Stomach (tissue), 4 donors: ENCODE data around the gene KRTAP12-2.

Experiments
- CTCF ChIP-seq, 7 experiments: fragments of 450-650 bp in 4 of 7; fragments of 200-600 bp in 3 of 7; sonication (generic) in 3 of 7; IDR thresholded peaks; one replicate each; pipeline ENCODE4 v1.5.1; 2016 to 2019; ENCODE audit warnings: antibody characterized with exemption in 7 of 7, control low read depth in 2 of 7, mild to moderate bottlenecking in 1 of 7
- POLR2A ChIP-seq, 4 donors: fragments of 450-650 bp; IDR thresholded peaks; one replicate each; pipeline ENCODE4 v1.6.1; 2016; ENCODE audit warnings: antibody characterized with exemption in 4 of 4, control low read depth in 2 of 4, mild to moderate bottlenecking in 1 of 4, moderate library complexity in 1 of 4
- POLR2AphosphoS5 ChIP-seq, 3 donors: sonication (generic); formaldehyde crosslinking; IDR thresholded peaks; one replicate each; pipeline ENCODE4 v1.6.1; 2016; ENCODE audit warnings: antibody characterized with exemption in 3 of 3

- no peak for TF ChIP-seq CTCF (IDR thresholded peaks at IDR 0.05)
- TF ChIP-seq POLR2AphosphoS5 (IDR thresholded peaks at IDR 0.05): no peak
- TF ChIP-seq POLR2A (IDR thresholded peaks at IDR 0.05): no peak
Measured at GRCh38 chr21:44706026-44706705, 39.4 kb upstream of the KRTAP12-2 start.
